HepG2 (cell line): ENCODE results near the gene SLC12A5. TPM values are rescaled to one million over a fixed set of nuclear protein-coding genes. Genes with fewer than 3 reads are reported as not detected.

Source experiments
- HNRNPUL1 ChIP-seq: fragments of 200-400 bp; formaldehyde crosslinking; IDR thresholded peaks from 2 replicates; pipeline ENCODE4 v1.6.1; 2017; ENCODE audit warnings: low read depth, mild to moderate bottlenecking, low read length, moderate library complexity
- KIAA2018 ChIP-seq: sonication (generic); formaldehyde crosslinking; IDR thresholded peaks from 2 replicates; pipeline ENCODE4 v1.5.0; 2020; ENCODE audit warnings: mild to moderate bottlenecking, missing genetic modification reagents, borderline replicate concordance
- SMAD1 ChIP-seq: sonication (generic); formaldehyde crosslinking; IDR thresholded peaks from 2 replicates; pipeline ENCODE4 v1.4.0; 2020; ENCODE audit warnings: missing genetic modification reagents, low read depth, mild to moderate bottlenecking, borderline replicate concordance
- ZNF350 ChIP-seq: sonication (generic); formaldehyde crosslinking; IDR thresholded peaks from 2 replicates; pipeline ENCODE4 v1.4.0; 2020; ENCODE audit warnings: mild to moderate bottlenecking, low read depth, missing genetic modification reagents, borderline replicate concordance
- ZNF569 ChIP-seq: sonication (generic); formaldehyde crosslinking; IDR thresholded peaks from 2 replicates; pipeline ENCODE4 v1.5.0; 2020; ENCODE audit warnings: mild to moderate bottlenecking, missing genetic modification reagents, moderate library complexity, borderline replicate concordance
- polyA plus RNA-seq, 8 experiments: library from polyadenylated mRNA; depleted of rRNA in 3 of 8; stranded (reverse) in 7 of 8; unstranded in 1 of 8; fragments of >200 nt; fragmentation: Illumina TruSeq in 4 of 8; extraction: Trizol in 4 of 8; gene quantifications; 2 replicates each; pipeline versions ENCODE4 v1.2.1 to v1.2.3, GENCODE V29; 2011 to 2016; ENCODE audit warnings: low read depth in 4 of 8, missing spikeins in 1 of 8, mixed read lengths in 1 of 8; ENCODE audit not compliant: insufficient read depth in 1 of 8
- total RNA-seq, 5 experiments: library from RNA; depleted of rRNA; stranded (reverse); fragments of >200 nt; fragmentation: Illumina TruSeq; extraction: Trizol; gene quantifications; 2 replicates each; pipeline ENCODE4 v1.2.3, GENCODE V29; 2016; ENCODE audit warnings: low read depth in 1 of 5
- TF ChIP-seq, protein P1 (sequence below): sonication (generic); formaldehyde crosslinking; IDR thresholded peaks from one replicate; pipeline ENCODE4 v1.5.1; 2020; ENCODE audit warnings: mild to moderate bottlenecking, missing genetic modification reagents; ENCODE audit errors: not compliant biosample characterization
- TF ChIP-seq, protein P2 (sequence below): sonication (generic); formaldehyde crosslinking; IDR thresholded peaks from 2 replicates; pipeline ENCODE4 v1.4.0; 2020; ENCODE audit warnings: missing genetic modification reagents
- TF ChIP-seq, protein P3 (sequence below): IDR thresholded peaks from 2 replicates; pipeline ENCODE4 v1.6.1; 2016; ENCODE audit warnings: mild to moderate bottlenecking

Gene SLC12A5
- total and polyA plus RNA-seq, 2 of the 13 experiments (the other 11 are each of a cell fraction or from before 2014, with no cell fraction given) = 4.3 to 5.4 TPM

DNA sequence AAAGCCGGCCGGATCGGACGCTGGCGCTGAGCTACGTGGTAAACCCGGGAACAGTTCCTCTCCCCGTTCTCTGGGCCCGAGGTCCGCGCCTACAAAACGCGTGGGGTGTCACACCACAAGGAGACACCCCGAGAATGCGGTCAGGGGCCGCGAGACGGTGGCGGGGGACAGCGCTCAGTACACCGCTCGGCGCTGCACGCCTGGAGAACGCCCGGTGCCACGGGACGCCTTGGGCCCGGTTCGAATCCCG is 60.1 kb downstream of the SLC12A5 start (continued):
- TF ChIP-seq, protein P1, sequence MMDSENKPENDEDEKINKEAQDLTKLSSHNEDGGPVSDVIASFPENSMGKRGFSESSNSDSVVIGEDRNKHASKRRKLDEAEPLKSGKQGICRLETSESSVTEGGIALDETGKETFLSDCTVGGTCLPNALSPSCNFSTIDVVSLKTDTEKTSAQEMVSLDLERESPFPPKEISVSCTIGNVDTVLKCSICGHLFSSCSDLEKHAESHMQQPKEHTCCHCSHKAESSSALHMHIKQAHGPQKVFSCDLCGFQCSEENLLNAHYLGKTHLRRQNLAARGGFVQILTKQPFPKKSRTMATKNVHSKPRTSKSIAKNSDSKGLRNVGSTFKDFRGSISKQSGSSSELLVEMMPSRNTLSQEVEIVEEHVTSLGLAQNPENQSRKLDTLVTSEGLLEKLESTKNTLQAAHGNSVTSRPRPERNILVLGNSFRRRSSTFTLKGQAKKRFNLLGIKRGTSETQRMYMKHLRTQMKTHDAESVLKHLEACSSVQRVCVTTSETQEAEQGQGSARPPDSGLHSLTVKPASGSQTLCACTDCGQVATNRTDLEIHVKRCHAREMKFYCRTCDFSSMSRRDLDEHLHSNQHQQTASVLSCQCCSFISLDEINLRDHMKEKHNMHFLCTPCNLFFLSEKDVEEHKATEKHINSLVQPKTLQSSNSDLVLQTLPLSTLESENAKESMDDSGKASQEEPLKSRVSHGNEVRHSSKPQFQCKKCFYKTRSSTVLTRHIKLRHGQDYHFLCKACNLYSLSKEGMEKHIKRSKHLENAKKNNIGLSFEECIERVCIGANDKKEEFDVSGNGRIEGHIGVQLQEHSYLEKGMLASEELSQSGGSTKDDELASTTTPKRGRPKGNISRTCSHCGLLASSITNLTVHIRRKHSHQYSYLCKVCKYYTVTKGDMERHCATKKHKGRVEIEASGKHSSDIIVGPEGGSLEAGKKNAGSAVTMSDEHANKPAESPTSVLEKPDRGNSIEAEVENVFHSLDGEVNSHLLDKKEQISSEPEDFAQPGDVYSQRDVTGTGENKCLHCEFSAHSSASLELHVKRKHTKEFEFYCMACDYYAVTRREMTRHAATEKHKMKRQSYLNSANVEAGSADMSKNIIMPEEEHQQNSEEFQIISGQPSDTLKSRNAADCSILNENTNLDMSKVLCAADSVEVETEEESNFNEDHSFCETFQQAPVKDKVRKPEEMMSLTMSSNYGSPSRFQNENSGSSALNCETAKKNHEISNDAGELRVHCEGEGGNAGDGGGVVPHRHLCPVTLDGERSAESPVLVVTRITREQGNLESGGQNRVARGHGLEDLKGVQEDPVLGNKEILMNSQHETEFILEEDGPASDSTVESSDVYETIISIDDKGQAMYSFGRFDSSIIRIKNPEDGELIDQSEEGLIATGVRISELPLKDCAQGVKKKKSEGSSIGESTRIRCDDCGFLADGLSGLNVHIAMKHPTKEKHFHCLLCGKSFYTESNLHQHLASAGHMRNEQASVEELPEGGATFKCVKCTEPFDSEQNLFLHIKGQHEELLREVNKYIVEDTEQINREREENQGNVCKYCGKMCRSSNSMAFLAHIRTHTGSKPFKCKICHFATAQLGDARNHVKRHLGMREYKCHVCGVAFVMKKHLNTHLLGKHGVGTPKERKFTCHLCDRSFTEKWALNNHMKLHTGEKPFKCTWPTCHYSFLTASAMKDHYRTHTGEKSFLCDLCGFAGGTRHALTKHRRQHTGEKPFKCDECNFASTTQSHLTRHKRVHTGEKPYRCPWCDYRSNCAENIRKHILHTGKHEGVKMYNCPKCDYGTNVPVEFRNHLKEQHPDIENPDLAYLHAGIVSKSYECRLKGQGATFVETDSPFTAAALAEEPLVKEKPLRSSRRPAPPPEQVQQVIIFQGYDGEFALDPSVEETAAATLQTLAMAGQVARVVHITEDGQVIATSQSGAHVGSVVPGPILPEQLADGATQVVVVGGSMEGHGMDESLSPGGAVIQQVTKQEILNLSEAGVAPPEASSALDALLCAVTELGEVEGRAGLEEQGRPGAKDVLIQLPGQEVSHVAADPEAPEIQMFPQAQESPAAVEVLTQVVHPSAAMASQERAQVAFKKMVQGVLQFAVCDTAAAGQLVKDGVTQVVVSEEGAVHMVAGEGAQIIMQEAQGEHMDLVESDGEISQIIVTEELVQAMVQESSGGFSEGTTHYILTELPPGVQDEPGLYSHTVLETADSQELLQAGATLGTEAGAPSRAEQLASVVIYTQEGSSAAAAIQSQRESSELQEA (CRISPR knock-in tag) = no peak
- TF ChIP-seq ZNF350 (CRISPR knock-in tag) = no peak
- TF ChIP-seq KIAA2018 (CRISPR knock-in tag) = no peak
- no peak for TF ChIP-seq SMAD1
- no peak; the same call in 1 of the 2 replicates for TF ChIP-seq ZNF569
- TF ChIP-seq, protein P2, sequence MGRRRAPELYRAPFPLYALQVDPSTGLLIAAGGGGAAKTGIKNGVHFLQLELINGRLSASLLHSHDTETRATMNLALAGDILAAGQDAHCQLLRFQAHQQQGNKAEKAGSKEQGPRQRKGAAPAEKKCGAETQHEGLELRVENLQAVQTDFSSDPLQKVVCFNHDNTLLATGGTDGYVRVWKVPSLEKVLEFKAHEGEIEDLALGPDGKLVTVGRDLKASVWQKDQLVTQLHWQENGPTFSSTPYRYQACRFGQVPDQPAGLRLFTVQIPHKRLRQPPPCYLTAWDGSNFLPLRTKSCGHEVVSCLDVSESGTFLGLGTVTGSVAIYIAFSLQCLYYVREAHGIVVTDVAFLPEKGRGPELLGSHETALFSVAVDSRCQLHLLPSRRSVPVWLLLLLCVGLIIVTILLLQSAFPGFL (CRISPR knock-in tag) = no peak
- TF ChIP-seq HNRNPUL1 = no peak
- TF ChIP-seq, protein P3, sequence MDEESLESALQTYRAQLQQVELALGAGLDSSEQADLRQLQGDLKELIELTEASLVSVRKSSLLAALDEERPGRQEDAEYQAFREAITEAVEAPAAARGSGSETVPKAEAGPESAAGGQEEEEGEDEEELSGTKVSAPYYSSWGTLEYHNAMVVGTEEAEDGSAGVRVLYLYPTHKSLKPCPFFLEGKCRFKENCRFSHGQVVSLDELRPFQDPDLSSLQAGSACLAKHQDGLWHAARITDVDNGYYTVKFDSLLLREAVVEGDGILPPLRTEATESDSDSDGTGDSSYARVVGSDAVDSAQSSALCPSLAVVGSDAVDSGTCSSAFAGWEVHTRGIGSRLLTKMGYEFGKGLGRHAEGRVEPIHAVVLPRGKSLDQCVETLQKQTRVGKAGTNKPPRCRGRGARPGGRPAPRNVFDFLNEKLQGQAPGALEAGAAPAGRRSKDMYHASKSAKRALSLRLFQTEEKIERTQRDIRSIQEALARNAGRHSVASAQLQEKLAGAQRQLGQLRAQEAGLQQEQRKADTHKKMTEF (CRISPR knock-in tag) = no peak
